ENCODE measurements around the gene RFT1.
"Not testable (repeated sequence)": the region's sequence is repeated elsewhere in the genome, so short reads cannot be mapped to it uniquely, and the experiment has no call there.

RFT1 gene

DNA sequence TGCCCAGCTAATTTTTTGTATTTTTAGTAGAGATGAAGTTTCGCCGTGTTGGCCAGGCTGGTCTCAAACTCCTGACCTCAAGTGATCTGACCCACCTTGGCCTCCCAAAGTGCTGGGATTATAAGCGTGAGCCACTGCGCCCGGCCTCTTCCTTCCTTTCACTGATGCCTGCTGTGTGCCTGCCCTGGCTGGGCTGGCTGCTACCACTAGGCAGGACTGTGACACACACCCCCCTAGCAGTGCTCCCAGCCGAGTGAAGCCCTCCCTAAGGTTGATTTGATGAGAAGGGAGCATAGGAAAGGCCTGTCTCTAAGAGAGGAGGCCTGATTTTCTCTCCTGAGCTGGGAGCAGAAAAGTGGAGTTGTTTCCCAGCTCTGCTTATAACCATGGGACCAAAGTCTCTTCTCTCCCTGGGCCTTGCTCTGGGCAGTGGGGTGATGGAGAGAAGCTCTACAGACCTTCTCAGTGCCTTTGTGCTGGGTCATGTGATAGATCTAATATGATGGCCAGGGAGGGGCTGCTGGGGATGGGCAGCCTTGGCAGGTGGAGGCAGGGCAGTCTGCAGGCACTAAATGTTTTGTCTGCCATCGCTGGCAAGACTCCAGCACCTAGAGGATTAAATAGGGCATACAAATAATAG, 64.3 kb downstream of the RFT1 start:
- DNase-seq, result no peak

- no peak for DNase-seq
Measured at GRCh38 chr3:53062905-53063304, 67.3 kb downstream of the RFT1 start.

DNA sequence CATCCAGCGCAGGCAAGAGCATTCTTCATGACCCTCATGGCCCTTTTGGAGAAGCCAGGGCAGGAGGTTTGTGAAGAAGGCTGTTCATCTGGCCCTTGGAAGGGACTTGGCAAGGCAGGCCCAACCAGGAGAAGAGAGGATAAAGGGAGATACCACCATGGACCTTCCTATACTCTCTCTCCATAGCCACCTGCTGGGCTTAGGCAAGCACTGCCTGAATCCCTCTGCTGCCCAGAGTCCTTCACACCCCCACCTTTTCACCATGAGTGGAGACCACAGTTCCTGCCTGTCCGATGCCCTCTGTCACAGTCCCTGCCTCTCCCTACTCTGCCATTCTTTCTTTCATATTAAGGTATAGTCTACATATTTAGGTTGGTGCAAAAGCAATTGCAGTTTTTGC, 73.8 kb downstream of the RFT1 start:
- DNase-seq, result no peak

GRCh38 chr3:53054233-53054632, 76.0 kb downstream of the RFT1 start:
- not testable (repeated sequence) for DNase-seq

DNA sequence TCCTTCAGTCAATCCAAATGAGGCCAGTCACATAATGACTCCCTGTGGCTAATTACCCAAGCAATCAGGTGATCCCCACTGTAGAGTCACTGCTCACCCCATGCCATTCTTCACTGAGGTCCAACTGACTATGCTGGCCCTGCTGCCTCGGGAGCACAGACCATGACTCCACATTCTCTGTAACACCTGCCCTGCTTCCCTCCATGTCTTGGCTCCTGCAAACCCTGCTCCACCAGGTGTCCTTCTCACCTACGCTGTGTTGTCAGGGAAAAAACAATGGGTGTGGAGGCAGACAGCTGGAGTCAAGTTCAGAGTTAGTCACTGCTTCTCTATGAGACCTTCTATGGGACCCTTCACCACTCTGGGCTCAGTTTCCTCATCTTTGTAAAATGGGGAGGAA, 78.3 kb downstream of the RFT1 start:
- no peak for DNase-seq

GRCh38 chr3:53049987-53050386, 80.2 kb downstream of the RFT1 start:
- DNase-seq, result no peak

- DNase-seq, result peak in 12 of 14 donors; percentile 9 to 73 (median 45)
Measured at GRCh38 chr3:53046171-53047170, 83.8 kb downstream of the RFT1 start.

GRCh38 chr3:53045518-53046170, 84.6 kb downstream of the RFT1 start, which contains the start of gene SFMBT1:
TSS of gene SFMBT1 (minus strand) at chr3:53046073. CDS start at chr3:52969128, 76,945 bp downstream.
- peak in 12 of 14 donors; percentile 7 to 83 (median 61) for DNase-seq

GRCh38 chr3:53044711-53045517, 85.3 kb downstream of the RFT1 start:
- DNase-seq, result peak in 12 of 14 donors; percentile 13 to 76 (median 45)

GRCh38 chr3:53044371-53044710, 85.9 kb downstream of the RFT1 start:
- peak in 1 of 14 donors; percentile 27 for DNase-seq

GRCh38 chr3:53043738-53044137, 86.5 kb downstream of the RFT1 start:
- DNase-seq, result no peak

DNA sequence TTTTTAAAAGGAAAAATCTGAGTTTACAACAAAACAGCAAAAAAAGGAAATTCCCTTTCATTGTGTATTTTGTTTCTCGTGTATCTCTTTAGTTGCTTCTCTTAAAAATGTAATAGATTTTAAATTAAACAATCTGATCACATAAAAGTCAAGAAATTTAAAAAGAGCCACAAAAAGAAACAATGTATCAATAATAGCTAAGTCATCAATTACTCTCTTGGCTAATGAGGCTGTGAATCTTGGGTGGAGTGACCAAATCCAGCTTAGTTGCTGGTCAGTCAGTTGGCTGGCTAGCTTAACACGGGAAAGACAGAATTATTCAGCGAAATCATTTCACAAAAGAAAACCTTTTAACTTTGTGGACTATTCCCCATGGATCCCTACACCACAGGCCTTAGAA, 87.6 kb downstream of the RFT1 start:
- no peak for DNase-seq

DNA sequence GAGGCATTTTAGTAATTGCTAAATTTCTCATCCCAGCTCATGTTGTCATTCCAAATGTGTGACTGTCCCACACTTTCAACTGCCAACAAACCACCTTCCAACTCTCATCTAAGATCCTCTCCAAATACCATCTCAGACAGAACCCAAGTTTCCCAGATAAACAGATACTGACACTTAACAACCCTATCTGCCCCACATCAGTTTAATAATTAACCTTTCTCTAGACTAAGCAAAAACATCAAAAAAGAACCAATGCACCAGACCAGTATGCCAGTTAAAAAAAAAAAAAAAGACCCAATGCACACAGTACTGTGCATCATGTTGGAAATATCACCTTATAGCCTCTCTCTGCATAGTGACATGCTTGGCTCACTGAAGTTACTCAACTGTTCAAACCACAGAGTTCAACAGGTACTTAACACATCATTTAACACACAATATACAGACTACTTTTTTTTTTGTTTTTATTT, 89.8 kb downstream of the RFT1 start:
- no peak for DNase-seq

DNA sequence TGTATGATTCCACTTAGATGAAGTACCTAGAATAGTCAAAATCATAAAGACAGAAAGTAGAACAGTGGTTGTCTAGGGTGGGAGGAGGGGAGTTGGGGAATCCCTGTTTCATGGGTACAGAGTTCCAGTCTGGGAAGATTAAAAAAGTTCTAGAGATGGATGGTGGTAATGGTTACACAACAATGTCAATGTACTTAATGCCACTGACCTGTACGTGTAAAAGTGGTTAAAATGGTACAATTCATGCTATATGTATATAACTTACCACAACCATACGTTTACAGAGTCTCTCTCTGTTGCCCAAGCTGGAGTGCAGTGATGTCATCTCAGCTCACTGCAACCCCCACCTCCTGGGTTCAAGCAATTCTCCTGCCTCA, 90.9 kb downstream of the RFT1 start:
- no peak for DNase-seq

- DNase-seq, result no peak
Measured at GRCh38 chr3:53038679-53039375, 91.4 kb downstream of the RFT1 start.

All from C1 segment of cervical spinal cord (tissue), 14 donors.